A549 (cell line): ENCODE data around the gene HSPH1. TPM values are rescaled to one million over a fixed set of nuclear protein-coding genes. Genes with fewer than 3 reads are reported as not detected.

ENCODE experiments used
- ATAC-seq, 2 experiments: fragments of 200-7000 bp in 1 of 2; fragments of >200 bp in 1 of 2; cut with Nextera tagmentation in 1 of 2; cut with Tn5 transposase in 1 of 2; 3 replicates each; pipeline versions ENCODE4 v1.8.0 to v1.9.1; 2018 to 2020; ENCODE audit warnings: mild to moderate bottlenecking in 1 of 2, moderate library complexity in 1 of 2
- CTCF ChIA-PET: fragments of 300-600 bp; sonication (Branson Sonifier 250); formaldehyde crosslinking; extraction: SDS; loops from one replicate; lab custom pipeline; 2021; ENCODE audit warnings: antibody characterized with exemption, inconsistent platforms; lab: Yijun Ruan, JAX
- POLR2A ChIA-PET: fragments of 350-600 bp; formaldehyde crosslinking; extraction: SDS; loops from one replicate; lab custom pipeline; 2021; ENCODE audit warnings: antibody characterized with exemption, inconsistent platforms; lab: Yijun Ruan, JAX
- DNase-seq, 2 experiments: peaks; one replicate each; pipeline versions ENCODE4 v3.0.0 to v3.0.0-alpha.2; 2011 to 2016; ENCODE audit warnings: low read depth in 1 of 2, low spot score in 1 of 2
- FAIRE-seq: peaks from 2 replicates; lab custom pipeline; 2011; peaks lifted over from hg19 to GRCh38; lab: Jason Lieb, UNC
- H3K27ac ChIP-seq, 2 experiments: fragments of >200 bp; sonication (Bioruptor Twin); formaldehyde crosslinking; 3 replicates each; pipeline ENCODE4 v1.5.1; 2016 to 2017
- H3K4me1 ChIP-seq: fragments of >200 bp; sonication (Bioruptor Twin); formaldehyde crosslinking; 3 replicates; pipeline ENCODE4 v1.6.1; 2016
- H3K4me2 ChIP-seq: fragments of >200 bp; sonication (Bioruptor Twin); formaldehyde crosslinking; 3 replicates; pipeline ENCODE4 v1.6.1; 2016
- H3K4me3 ChIP-seq: fragments of >200 bp; sonication (Bioruptor Twin); formaldehyde crosslinking; 3 replicates; pipeline ENCODE4 v1.5.1; 2016
- H3K9me3 ChIP-seq: fragments of >200 bp; sonication (Bioruptor Twin); formaldehyde crosslinking; 3 replicates; pipeline ENCODE4 v1.6.1; 2016
- CEBPB ChIP-seq, 2 experiments: fragments of >200 bp in 1 of 2; sonication (Bioruptor Twin) in 1 of 2; formaldehyde crosslinking in 1 of 2; IDR thresholded peaks; 2 replicates each; pipeline ENCODE4 v1.6.1; 2012 to 2016
- E2F6 ChIP-seq: IDR thresholded peaks from 2 replicates; pipeline ENCODE4 v1.6.1; 2012; ENCODE audit warnings: low read depth, borderline replicate concordance
- FOSB ChIP-seq: fragments of 250-450 bp; sonication (Bioruptor Pico); IDR thresholded peaks from 2 replicates; pipeline ENCODE4 v1.5.0; 2020; ENCODE audit warnings: mild to moderate bottlenecking, moderate library complexity
- FOSL2 ChIP-seq, 2 experiments: fragments of 450-650 bp in 1 of 2; fragments of >200 bp in 1 of 2; sonication (Bioruptor Twin) in 1 of 2; formaldehyde crosslinking; IDR thresholded peaks; 2 replicates each; pipeline versions ENCODE4 v1.5.0 to v1.6.1; 2016 to 2020; ENCODE audit warnings: mild to moderate bottlenecking in 1 of 2, moderate library complexity in 1 of 2
- GATA3 ChIP-seq: IDR thresholded peaks from 2 replicates; pipeline ENCODE4 v1.6.1; 2012; ENCODE audit warnings: borderline replicate concordance
- HDAC2 ChIP-seq: fragments of 200-600 bp; sonication (generic); IDR thresholded peaks from 2 replicates; pipeline ENCODE4 v1.6.1; 2016
- HMGXB4 ChIP-seq: fragments of 250-450 bp; sonication (Bioruptor Pico); IDR thresholded peaks from 2 replicates; pipeline ENCODE4 v1.5.0; 2021; ENCODE audit warnings: mild to moderate bottlenecking, moderate library complexity, borderline replicate concordance
- HOXB13 ChIP-seq: fragments of 250-450 bp; sonication (Bioruptor Pico); IDR thresholded peaks from 2 replicates; pipeline ENCODE4 v1.5.0; 2020; ENCODE audit warnings: low read depth, mild to moderate bottlenecking, moderate library complexity
- JUN ChIP-seq, 2 experiments: fragments of >200 bp; sonication (Bioruptor Twin); formaldehyde crosslinking; IDR thresholded peaks; 2 replicates in 1 of 2; 3 replicates in 1 of 2; pipeline ENCODE4 v1.6.1; 2016 to 2017
- MAZ ChIP-seq: fragments of 150-350 bp; IDR thresholded peaks from 2 replicates; pipeline ENCODE4 v1.6.1; 2014; ENCODE audit warnings: antibody characterized with exemption, low read depth, low read length, borderline replicate concordance
- NPAS2 ChIP-seq: fragments of 250-450 bp; sonication (Bioruptor Pico); IDR thresholded peaks from 2 replicates; pipeline ENCODE4 v1.8.0; 2022; ENCODE audit warnings: mild to moderate bottlenecking, moderate library complexity, borderline replicate concordance
- POLR2AphosphoS2 ChIP-seq: conservative IDR thresholded peaks from 2 replicates; pipeline ENCODE4 v1.6.1; 2012; ENCODE audit warnings: low read length, improper control_type of control experiment, inconsistent platforms
- RAD21 ChIP-seq, 2 experiments: fragments of >200 bp in 1 of 2; sonication (Bioruptor Twin) in 1 of 2; formaldehyde crosslinking in 1 of 2; IDR thresholded peaks in 1 of 2; conservative IDR thresholded peaks in 1 of 2; 2 replicates in 1 of 2; 3 replicates in 1 of 2; pipeline ENCODE4 v1.6.1; 2012 to 2018; ENCODE audit warnings: inconsistent platforms in 1 of 2
- RARB ChIP-seq: fragments of 250-450 bp; sonication (Bioruptor Pico); IDR thresholded peaks from 2 replicates; pipeline ENCODE4 v1.8.0; 2021; ENCODE audit warnings: mild to moderate bottlenecking, moderate library complexity
- RCOR1 ChIP-seq: fragments of 150-350 bp; IDR thresholded peaks from 2 replicates; pipeline ENCODE4 v1.6.1; 2014; ENCODE audit warnings: antibody characterized with exemption, low read length, low read depth
- RFX5 ChIP-seq: fragments of 450-650 bp; IDR thresholded peaks from 2 replicates; pipeline ENCODE4 v1.7.1; 2014; ENCODE audit warnings: antibody characterized with exemption, mild to moderate bottlenecking, moderate library complexity
- SREBF2 ChIP-seq: fragments of 450-650 bp; IDR thresholded peaks from 2 replicates; pipeline ENCODE4 v1.6.1; 2014; ENCODE audit warnings: mild to moderate bottlenecking, moderate library complexity
- WGBS: methylation state at CpG from one replicate; pipeline ENCODE4 v1.1.6; 2017; ENCODE audit errors: missing lambda C conversion rate; 5-methylcytosine and 5-hydroxymethylcytosine counted together
- polyA plus RNA-seq, 4 experiments: library from polyadenylated mRNA; depleted of rRNA in 3 of 4; stranded (reverse); fragments of >200 nt; fragmentation: RNase III in 1 of 4; extraction: RNeasy Plus Mini Kit Qiagen cat#74134 plus additional on column Dnase treatment in 1 of 4; gene quantifications; 2 replicates in 3 of 4; 3 replicates in 1 of 4; pipeline ENCODE4 v1.2.3, GENCODE V29; 2011 to 2017
- TF ChIP-seq, protein P1 (sequence below): fragments of 150-350 bp; IDR thresholded peaks from 2 replicates; pipeline ENCODE4 v1.6.1; 2014; ENCODE audit warnings: low read depth, mild to moderate bottlenecking, low read length

Gene HSPH1
- polyA plus RNA-seq, 2 of the 4 experiments (the other 2 are of a cell fraction), result 110 to 141 TPM

DNA sequence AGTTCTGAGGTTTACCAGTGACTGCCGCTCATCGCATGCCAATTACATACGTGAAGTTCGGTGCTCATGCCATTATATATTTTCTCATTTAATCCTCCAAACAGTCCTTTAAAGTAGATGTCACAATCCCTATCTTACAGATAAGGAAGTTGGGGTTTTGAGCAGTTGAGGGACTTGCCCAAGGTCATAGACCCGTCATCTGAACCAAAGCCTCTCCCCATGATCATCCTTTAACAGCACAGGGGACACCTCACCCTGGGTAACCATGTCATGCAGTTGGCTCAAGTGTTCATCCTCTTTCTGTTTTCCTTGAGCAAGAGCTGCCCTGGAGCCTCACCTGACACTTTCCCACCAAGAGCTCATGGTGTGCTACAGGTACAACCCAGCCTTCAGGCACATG lies 69.1 kb downstream of the HSPH1 start:
- no peak overlapping the region for H3K27ac ChIP-seq
- 78% methylated on average over 5 of the region's 5 CpGs for WGBS
- FAIRE-seq (no peak), DNase-seq (no peak), ATAC-seq (no peak)
- CTCF ChIA-PET, result no interaction called here
- no peaks in the 10 kb centered on the region for H3K9me3 ChIP-seq
- no peak overlapping the region for H3K4me2 ChIP-seq
- H3K4me1 ChIP-seq, result no peaks in the 10 kb centered on the region
- POLR2A ChIA-PET, result no interaction called here
- no peak overlapping the region for H3K4me3 ChIP-seq
- TF ChIP-seq, protein P1, sequence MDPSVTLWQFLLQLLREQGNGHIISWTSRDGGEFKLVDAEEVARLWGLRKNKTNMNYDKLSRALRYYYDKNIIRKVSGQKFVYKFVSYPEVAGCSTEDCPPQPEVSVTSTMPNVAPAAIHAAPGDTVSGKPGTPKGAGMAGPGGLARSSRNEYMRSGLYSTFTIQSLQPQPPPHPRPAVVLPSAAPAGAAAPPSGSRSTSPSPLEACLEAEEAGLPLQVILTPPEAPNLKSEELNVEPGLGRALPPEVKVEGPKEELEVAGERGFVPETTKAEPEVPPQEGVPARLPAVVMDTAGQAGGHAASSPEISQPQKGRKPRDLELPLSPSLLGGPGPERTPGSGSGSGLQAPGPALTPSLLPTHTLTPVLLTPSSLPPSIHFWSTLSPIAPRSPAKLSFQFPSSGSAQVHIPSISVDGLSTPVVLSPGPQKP, result no peak
- TF ChIP-seq POLR2AphosphoS2 (no peak), FOSB (CRISPR knock-in tag) (no peak), RAD21 (conservative IDR thresholded peaks at IDR 0.05 in 1 of 2, IDR thresholded peaks at IDR 0.05 in 1 of 2) (no peak), GATA3 (no peak), SREBF2 (no peak)

GRCh38 chr13:31090961-31091624 lies 70.6 kb downstream of the HSPH1 start:
- TF ChIP-seq RARB (CRISPR knock-in tag), result no peak
- no peak for TF ChIP-seq FOSL2 (IDR thresholded peaks at IDR 0.05)
- no peak for TF ChIP-seq FOSL2 (CRISPR knock-in tag; IDR thresholded peaks at IDR 0.05)
- ATAC-seq, result no peak
- WGBS, result 80% methylated on average over 15 of the region's 16 CpGs
- no peak for DNase-seq
- CTCF ChIA-PET, result no interaction called here
- H3K4me2 ChIP-seq, result no peak overlapping the region
- no peak overlapping the region for H3K4me3 ChIP-seq
- no peaks in the 10 kb centered on the region for H3K4me1 ChIP-seq
- no peaks in the 10 kb centered on the region for H3K9me3 ChIP-seq
- H3K27ac ChIP-seq, result no peak overlapping the region
- POLR2A ChIA-PET, result interaction anchor here (0.6 kb wide), 1 partner anchor 26 kb away, joined by 4 read pairs; no protein-coding TSS in a partner anchor
- FAIRE-seq, result no peak

- CTCF ChIA-PET, result interaction anchor here (1.3 kb wide), 1 partner anchor 26 kb away, joined by 4 read pairs; no protein-coding TSS in a partner anchor
- ATAC-seq, result no peak
- POLR2A ChIA-PET, result no interaction called here
- Histone ChIP-seq H3K4me2 (no peak overlapping the region), H3K27ac (no peak overlapping the region), H3K4me1 (no peaks in the 10 kb centered on the region), H3K4me3 (no peak overlapping the region), H3K9me3 (no peaks in the 10 kb centered on the region)
- FAIRE-seq, result no peak
- no peak for TF ChIP-seq NPAS2
- TF ChIP-seq HDAC2, result no peak
- TF ChIP-seq RFX5, result no peak
- TF ChIP-seq HMGXB4 (CRISPR knock-in tag), result no peak
- TF ChIP-seq RCOR1, result no peak
- no peak for TF ChIP-seq CEBPB (IDR thresholded peaks at IDR 0.05)
- no peak for TF ChIP-seq JUN (IDR thresholded peaks at IDR 0.05)
- WGBS, result 56% methylated on average over 5 of the region's 5 CpGs
- no peak for DNase-seq
Observed at GRCh38 chr13:31090096-31090495, 71.6 kb downstream of the HSPH1 start.

DNA sequence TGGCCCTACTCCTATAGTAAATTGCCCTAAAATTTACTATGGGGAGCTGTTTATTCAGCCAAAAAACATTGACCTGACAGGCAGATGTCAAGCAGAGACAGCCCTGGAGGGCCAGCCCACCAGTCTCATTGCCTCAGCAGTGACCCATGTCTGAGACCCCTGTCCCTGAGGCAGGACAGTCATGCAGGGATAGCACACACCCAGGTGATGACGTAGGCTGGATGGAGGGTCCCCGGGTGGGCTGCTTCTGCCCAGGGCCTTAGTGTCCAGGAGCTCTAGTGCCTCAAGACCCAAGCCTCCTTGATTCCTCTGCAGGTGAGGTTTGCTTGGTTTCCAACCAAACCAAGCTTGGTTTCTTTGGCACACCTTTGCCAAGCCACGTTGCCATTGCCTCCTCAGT lies 72.1 kb downstream of the HSPH1 start:
- no CpG with 5 or more reads among the region's 3 CpGs for WGBS
- TF ChIP-seq MAZ, result no peak
- no peak for TF ChIP-seq FOSL2 (IDR thresholded peaks at IDR 0.05)
- no peak for TF ChIP-seq FOSL2 (CRISPR knock-in tag; IDR thresholded peaks at IDR 0.05)
- no peak for TF ChIP-seq HOXB13 (CRISPR knock-in tag)
- no peak for TF ChIP-seq E2F6
- no peak for FAIRE-seq

More for the DNA sequence above, 72.1 kb downstream of the HSPH1 start:
- no peak overlapping the region for H3K27ac ChIP-seq
- ChIA-PET CTCF (interaction anchor here (1.0 to 1.3 kb wide), 2 partner anchors 16 to 26 kb away, joined by 4 to 5 read pairs; no protein-coding TSS in a partner anchor), POLR2A (no interaction called here)
- H3K4me3 ChIP-seq, result no peak overlapping the region
- no peaks in the 10 kb centered on the region for H3K9me3 ChIP-seq
- DNase-seq (no peak), ATAC-seq (no peak)
- no peak overlapping the region for H3K4me2 ChIP-seq
- H3K4me1 ChIP-seq, result no peaks in the 10 kb centered on the region
